ENCODE data around the gene ENOX1. TPM values are rescaled to one million over a fixed set of nuclear protein-coding genes. Genes with fewer than 3 reads are reported as not detected.

The ENOX1 gene
- polyA plus RNA-seq, 1 donor (not counting 4 experiments of a cell fraction or from before 2014, with no cell fraction given) = 1.1 TPM

- H3K27me3 ChIP-seq (ENCODE audit: control insufficient read depth, extremely low read depth, insufficient read depth, low read length) = no peaks in the 10 kb centered on the region
- H3K4me3 ChIP-seq (ENCODE audit: control insufficient read depth in 2 of 3, extremely low read depth in 1 of 3, insufficient read depth in 2 of 3, low read depth in 1 of 3, low read length in 3 of 3) = no peak overlapping the region
- H3K4me1 ChIP-seq (ENCODE audit: control insufficient read depth, extremely low read depth, insufficient read depth, low read length) = no peaks in the 10 kb centered on the region
- no peaks in the 10 kb centered on the region for H3K79me2 ChIP-seq (ENCODE audit: control insufficient read depth, insufficient read depth, low read length)
- H3K9ac ChIP-seq (ENCODE audit: control insufficient read depth, extremely low read depth, insufficient read depth, low read length) = no peak overlapping the region
- no peaks in the 10 kb centered on the region for H3K9me1 ChIP-seq (ENCODE audit: control insufficient read depth, extremely low read depth, insufficient read depth, low read length)
- H3K36me3 ChIP-seq (ENCODE audit: control insufficient read depth in 2 of 2, extremely low read depth in 1 of 2, insufficient read depth in 2 of 2, low read length in 2 of 2) = no peaks in the 10 kb centered on the region
- no peak overlapping the region for H2AFZ ChIP-seq (ENCODE audit: control insufficient read depth, low read length)
- TF ChIP-seq CTCF (optimal IDR thresholded peaks at IDR 0.05 in 1 of 3, IDR thresholded peaks at IDR 0.05 in 1 of 3, conservative IDR thresholded peaks at IDR 0.05 in 1 of 3; ENCODE audit: extremely low read depth in 1 of 3, insufficient read depth in 2 of 3, low read length in 3 of 3) (no peak), EZH2 (IDR thresholded peaks at IDR 0.05; ENCODE audit: low read length) (no peak)
- dilution Hi-C loops (cut with MboI; ENCODE audit: extremely low pct_ligation_motif_present, low sequenced_read_pairs) = no loop called here
- DNase-seq (ENCODE audit: low read depth, low spot score) (no peak), FAIRE-seq (no peak)
- no peaks in the 10 kb centered on the region for H4K20me1 ChIP-seq (ENCODE audit: control insufficient read depth, extremely low read depth, insufficient read depth, low read length)
- no peaks in the 10 kb centered on the region for H3K9me3 ChIP-seq (ENCODE audit: control insufficient read depth, low read depth, low read length)
- no peak overlapping the region for H3K27ac ChIP-seq (ENCODE audit: control insufficient read depth, insufficient read depth, low read length)
- no peak overlapping the region for H3K4me2 ChIP-seq (ENCODE audit: control insufficient read depth, extremely low read depth, insufficient read depth, low read depth, low read length)
Observed at GRCh38 chr13:43516401-43516833, 270.4 kb downstream of the ENOX1 start.

GRCh38 chr13:43515531-43515930 is 271.2 kb downstream of the ENOX1 start:
- Histone ChIP-seq H3K4me1 (ENCODE audit: control insufficient read depth, extremely low read depth, insufficient read depth, low read length) (no peaks in the 10 kb centered on the region), H3K4me2 (ENCODE audit: control insufficient read depth, extremely low read depth, insufficient read depth, low read depth, low read length) (no peak overlapping the region), H2AFZ (ENCODE audit: control insufficient read depth, low read length) (no peak overlapping the region), H3K9me1 (ENCODE audit: control insufficient read depth, extremely low read depth, insufficient read depth, low read length) (no peaks in the 10 kb centered on the region), H3K9me3 (ENCODE audit: control insufficient read depth, low read depth, low read length) (no peaks in the 10 kb centered on the region), H3K36me3 (ENCODE audit: control insufficient read depth in 2 of 2, extremely low read depth in 1 of 2, insufficient read depth in 2 of 2, low read length in 2 of 2) (no peaks in the 10 kb centered on the region), H3K27me3 (ENCODE audit: control insufficient read depth, extremely low read depth, insufficient read depth, low read length) (no peaks in the 10 kb centered on the region), H3K79me2 (ENCODE audit: control insufficient read depth, insufficient read depth, low read length) (no peaks in the 10 kb centered on the region), H3K9ac (ENCODE audit: control insufficient read depth, extremely low read depth, insufficient read depth, low read length) (no peak overlapping the region), H4K20me1 (ENCODE audit: control insufficient read depth, extremely low read depth, insufficient read depth, low read length) (no peaks in the 10 kb centered on the region), H3K4me3 (ENCODE audit: control insufficient read depth in 2 of 3, extremely low read depth in 1 of 3, insufficient read depth in 2 of 3, low read depth in 1 of 3, low read length in 3 of 3) (no peak overlapping the region), H3K27ac (ENCODE audit: control insufficient read depth, insufficient read depth, low read length) (no peak overlapping the region)
- TF ChIP-seq EZH2 (IDR thresholded peaks at IDR 0.05; ENCODE audit: low read length) (no peak), CTCF (optimal IDR thresholded peaks at IDR 0.05 in 1 of 3, IDR thresholded peaks at IDR 0.05 in 1 of 3, conservative IDR thresholded peaks at IDR 0.05 in 1 of 3; ENCODE audit: extremely low read depth in 1 of 3, insufficient read depth in 2 of 3, low read length in 3 of 3) (no peak)
- DNase-seq (ENCODE audit: low read depth, low spot score) = no peak
- dilution Hi-C loops (cut with MboI; ENCODE audit: extremely low pct_ligation_motif_present, low sequenced_read_pairs) = no loop called here
- FAIRE-seq = no peak

All from keratinocyte (primary cell).